Dermis blood vessel endothelial cell (primary cell): Measurements from ENCODE around the gene CD74. TPM values are rescaled to one million over a fixed set of nuclear protein-coding genes. Genes with fewer than 3 reads are reported as not detected.
A peak's percentile ranks its signal among the peaks of the same experiment; 100 is the strongest.

Source experiments
- DNase-seq: peaks from one replicate; pipeline ENCODE4 v3.0.0; 2010
- total RNA-seq: library from RNA; depleted of rRNA; stranded (reverse); fragments of >200 nt; gene quantifications from 2 replicates; pipeline ENCODE4 v1.2.3, GENCODE V29; 2014

The CD74 gene
- total RNA-seq, 1 donor from 2014 or later, result 4.8 TPM

DNA sequence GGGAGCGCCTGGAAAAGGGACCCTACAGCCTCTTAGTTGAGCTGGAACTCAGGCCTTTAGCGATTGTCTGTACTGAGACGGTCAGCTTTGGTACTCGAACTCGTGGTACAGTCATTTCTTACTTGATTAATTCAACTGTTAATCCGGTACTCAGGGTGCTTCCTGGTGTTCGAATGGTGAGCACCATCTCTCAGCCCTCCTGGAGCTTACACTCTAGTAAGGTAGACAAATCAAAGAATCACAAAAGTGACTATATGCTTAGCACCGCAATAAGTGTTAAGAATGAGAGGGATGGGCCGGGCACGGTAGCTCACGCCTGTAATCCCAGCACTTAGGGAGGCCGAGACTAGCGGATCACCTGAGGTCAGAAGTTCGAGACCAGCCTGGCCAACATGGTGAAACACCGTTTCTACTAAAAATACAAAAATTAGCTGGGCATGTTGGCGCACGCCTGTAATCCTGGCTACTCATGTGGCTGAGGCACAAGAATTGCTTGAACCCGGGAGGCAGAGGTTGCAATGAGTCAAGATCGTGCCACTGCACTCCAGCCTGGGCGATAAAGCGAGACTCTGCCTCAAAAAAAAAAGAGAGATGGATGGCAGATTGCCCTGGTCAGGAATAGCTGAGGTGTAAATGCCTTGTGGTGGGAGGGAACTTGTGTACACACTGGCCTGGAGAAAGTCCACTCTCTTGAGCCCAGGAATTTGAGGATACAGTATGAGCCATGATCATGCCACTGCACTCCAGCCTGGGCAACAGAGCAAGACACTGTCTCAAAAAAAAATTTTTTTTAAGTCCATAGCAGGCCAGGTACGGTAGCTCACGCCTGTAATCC is 54.2 kb downstream of the CD74 start:
- no peak for DNase-seq

GRCh38 chr5:150357326-150358260 is 55.1 kb downstream of the CD74 start, which contains the start of gene TCOF1:
Gene TCOF1 (plus strand): TSS chr5:150357697. CDS start chr5:150357747, 50 bp downstream.
- DNase-seq, result peak; percentile 95

DNA sequence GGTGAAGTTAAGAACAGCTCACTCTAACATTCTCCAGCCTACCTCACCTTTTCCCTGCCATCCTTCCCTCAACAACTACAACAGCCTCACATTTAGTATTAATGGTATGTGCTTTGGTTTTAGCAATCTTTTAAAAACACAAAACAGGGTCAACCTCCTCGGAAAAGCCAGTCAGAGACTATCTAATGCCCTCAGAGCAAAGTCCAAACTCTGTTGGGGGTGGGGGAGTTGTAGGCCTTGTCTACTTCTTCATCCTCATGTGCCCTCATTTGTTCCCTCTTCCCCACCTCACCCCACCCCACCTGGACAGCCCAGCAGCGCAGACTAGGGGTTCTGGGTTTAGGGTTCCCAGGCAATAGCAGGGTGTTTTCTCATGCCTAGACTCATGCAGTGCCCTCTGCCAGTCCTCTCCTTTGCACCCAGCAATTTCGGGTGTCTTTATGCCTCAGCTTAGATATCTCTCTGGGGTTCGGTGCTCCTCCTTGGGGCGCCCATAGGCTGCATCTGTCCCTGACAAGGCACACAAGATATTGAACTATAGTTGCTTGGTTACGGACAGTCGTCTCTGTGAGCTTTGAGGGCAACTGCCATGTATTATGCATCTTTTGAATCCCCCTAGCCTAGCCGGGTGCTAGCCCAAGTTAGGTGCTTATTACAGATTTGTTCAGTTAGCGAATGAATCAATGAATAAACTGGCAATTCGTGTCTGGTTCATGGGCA is 56.0 kb downstream of the CD74 start:
- DNase-seq, result no peak

DNA sequence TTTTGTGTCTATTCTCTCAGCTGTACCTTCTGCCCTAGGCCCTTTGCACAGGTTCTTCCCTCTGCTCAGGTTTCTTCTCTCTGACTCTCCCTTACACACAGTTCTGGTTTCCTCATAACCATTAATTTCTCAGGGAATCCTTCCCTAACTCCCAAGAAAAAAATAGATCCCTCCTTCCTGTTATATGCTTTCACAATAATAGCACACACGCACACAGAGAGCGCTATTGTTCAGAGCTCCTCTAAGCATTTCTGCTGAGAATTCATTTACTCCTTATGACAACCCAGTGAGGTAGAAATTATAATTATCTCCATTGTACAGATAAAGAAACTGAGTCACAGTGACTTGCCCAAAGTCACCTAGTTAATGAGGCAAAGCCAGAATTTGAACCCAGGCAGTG is 56.9 kb downstream of the CD74 start:
- no peak for DNase-seq

DNA sequence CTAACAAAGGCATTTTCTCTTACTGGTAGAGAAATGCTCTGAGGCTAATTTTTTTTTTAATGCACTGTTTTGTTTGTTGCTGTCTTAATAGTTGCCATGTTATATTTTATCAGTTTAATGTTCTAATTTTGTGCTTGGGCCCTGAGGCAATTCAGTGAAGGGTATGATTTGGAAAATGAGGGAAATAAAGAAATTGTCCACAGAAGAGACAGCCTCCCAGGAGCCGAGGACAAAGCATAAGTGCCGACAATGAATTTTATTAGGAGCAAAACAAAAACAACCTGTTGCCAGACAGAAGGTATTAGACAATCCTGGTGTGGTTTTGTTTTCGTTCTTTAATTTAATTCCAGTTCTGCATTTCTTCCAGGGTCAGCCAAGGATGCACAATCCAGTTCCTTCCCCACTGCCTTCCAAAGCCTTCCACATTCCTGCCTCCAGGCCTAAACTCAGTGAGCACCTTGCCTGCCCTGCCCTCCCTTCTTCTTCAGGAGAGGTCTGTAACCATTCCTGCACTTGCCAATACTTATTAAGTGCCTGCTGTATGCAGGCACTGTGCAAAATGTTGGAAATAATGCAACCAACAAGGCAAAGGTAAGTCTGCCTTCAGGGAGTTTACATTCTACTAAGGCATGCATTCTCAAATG is 59.6 kb downstream of the CD74 start:
- DNase-seq, result no peak

DNA sequence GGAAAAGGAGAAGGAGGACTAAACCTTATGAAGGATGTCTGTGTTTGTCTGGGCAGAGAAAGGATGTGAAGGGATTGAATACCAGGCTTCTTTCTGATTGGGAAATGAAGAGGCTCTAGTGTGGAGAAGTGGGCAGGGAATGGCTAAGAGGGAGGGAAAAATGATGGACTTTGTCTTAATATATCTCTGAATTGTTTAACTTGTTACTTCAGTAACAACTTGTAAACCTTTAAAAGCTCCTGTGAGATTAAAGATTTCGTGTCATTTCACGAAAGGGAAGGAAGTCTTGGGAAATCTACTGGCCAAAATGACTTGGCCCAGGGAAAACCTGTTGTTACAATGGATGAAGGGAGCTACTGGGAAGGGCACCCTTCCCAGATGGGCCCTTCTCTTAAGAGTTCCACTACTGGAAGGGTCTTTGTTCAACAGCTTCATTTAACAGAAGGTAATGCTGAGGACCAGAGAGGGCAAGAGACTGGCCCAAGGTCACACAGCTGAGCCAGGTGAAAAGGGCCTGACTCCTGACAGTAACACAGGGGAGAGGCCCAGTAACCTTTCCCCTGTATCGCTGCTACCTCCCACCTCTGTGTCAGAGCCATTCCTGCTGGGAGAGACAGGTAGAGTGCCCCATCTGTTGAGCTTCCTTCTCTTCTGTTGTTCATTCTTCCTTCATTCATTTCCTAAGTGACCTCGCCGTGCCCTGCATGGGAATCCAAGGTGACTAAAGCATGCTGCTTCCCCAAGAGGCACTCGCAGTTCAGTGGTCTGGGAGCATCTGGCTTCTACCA is 60.3 kb downstream of the CD74 start:
- DNase-seq, result no peak

Other genes starting within 250 kb of the CD74 start
- gene CDX1, start 246.1 kb downstream of the CD74 start, total RNA-seq, result not detected in 2 replicates
- gene SLC6A7, start 222.8 kb downstream of the CD74 start, total RNA-seq, result not detected in 2 replicates
- not detected in 2 replicates for gene CAMK2A, start 123.1 kb downstream of the CD74 start, total RNA-seq
- 0.28 and 0.68 TPM in 2 replicates for gene ARSI, start 110.0 kb downstream of the CD74 start, total RNA-seq
- 14.3 and 28.4 TPM in 2 replicates for gene TCOF1, start 55.2 kb downstream of the CD74 start, total RNA-seq
- gene RPS14, start 36.8 kb upstream of the CD74 start, total RNA-seq, result 1,615 and 3,652 TPM in 2 replicates
- 68.1 and 99.5 TPM in 2 replicates for gene NDST1, start 95.2 kb upstream of the CD74 start, total RNA-seq
- 14.6 and 19.1 TPM in 2 replicates for gene SYNPO, start 227.8 kb upstream of the CD74 start, total RNA-seq
- 0.17 and 0.37 TPM in 2 replicates for gene MYOZ3, start 248.3 kb upstream of the CD74 start, total RNA-seq